ENCODE measurements around the gene IMMP2L. TPM values are rescaled to one million over a fixed set of nuclear protein-coding genes. Genes with fewer than 3 reads are reported as not detected.

IMMP2L gene
- total and polyA plus RNA-seq, 2 donors (not counting 3 experiments of a cell fraction or from before 2014, with no cell fraction given): 9.9 to 11.8 TPM

GRCh38 chr7:111226800-111227199 lies 335.5 kb downstream of the IMMP2L start:
- ChIA-PET CTCF (no interaction called here), POLR2A (no interaction called here)
- BruUV-seq (replicated peaks): no TSS peak
- H3K79me2 ChIP-seq (ENCODE audit: control insufficient read depth, insufficient read depth, low read length): no peaks in the 10 kb centered on the region
- H3K4me2 ChIP-seq (ENCODE audit: insufficient read depth, low read length): peak overlapping the region; percentile 17
- peaks cover 14% of the 10 kb centered on the region for H3K4me1 ChIP-seq (ENCODE audit: control insufficient read depth, extremely low read depth, insufficient read depth, low read length)
- TF ChIP-seq EZH2 (IDR thresholded peaks at IDR 0.05; ENCODE audit: borderline replicate concordance, low read depth, low read length, severe bottlenecking): no peak
- TF ChIP-seq GATA2 (IDR thresholded peaks at IDR 0.05; ENCODE audit: insufficient read depth, insufficient read length, low read depth, low read length): peak; percentile 27
- no peaks in the 10 kb centered on the region for H3K9me1 ChIP-seq (replicated peaks; ENCODE audit: control insufficient read depth, extremely low read depth, insufficient read depth, low read length)
- DNase-seq (ENCODE audit: low read depth, low spot score) (no peak), FAIRE-seq (no peak)
- dilution Hi-C loops (cut with MboI; ENCODE audit: extremely low pct_ligation_motif_present, low sequenced_read_pairs): no loop called here
- no peaks in the 10 kb centered on the region for H3K27me3 ChIP-seq (ENCODE audit: control insufficient read depth in 2 of 2, insufficient read depth in 2 of 2, low read length in 2 of 2)
- no peak overlapping the region for H2AFZ ChIP-seq (ENCODE audit: low read depth, low read length)
- H3K27ac ChIP-seq (ENCODE audit: insufficient read depth, low read depth, low read length): no peak overlapping the region
- no peaks in the 10 kb centered on the region for H4K20me1 ChIP-seq (replicated peaks; ENCODE audit: control insufficient read depth, extremely low read depth, insufficient read depth, low read length)
- no peaks in the 10 kb centered on the region for H3K36me3 ChIP-seq (ENCODE audit: control insufficient read depth in 2 of 2, extremely low read depth in 1 of 2, insufficient read depth in 2 of 2, low read length in 2 of 2)
- no peak overlapping the region for H3K9ac ChIP-seq (replicated peaks; ENCODE audit: extremely low read depth, insufficient read depth, low read length)
- no peaks in the 10 kb centered on the region for H3K9me3 ChIP-seq (replicated peaks; ENCODE audit: control insufficient read depth, insufficient read depth, low read length)
- intact Hi-C loops (cut with micrococcal nuclease): no loop called here
- no peak overlapping the region for H3K4me3 ChIP-seq (replicated peaks in 1 of 3; ENCODE audit: insufficient read depth in 1 of 3, low read depth in 1 of 3, low read length in 3 of 3)

- dilution Hi-C loops (cut with MboI; ENCODE audit: extremely low pct_ligation_motif_present, low sequenced_read_pairs): no loop called here
- FAIRE-seq (no peak), DNase-seq (ENCODE audit: low read depth, low spot score) (no peak)
- H3K36me3 ChIP-seq (ENCODE audit: control insufficient read depth in 2 of 2, extremely low read depth in 1 of 2, insufficient read depth in 2 of 2, low read length in 2 of 2): no peaks in the 10 kb centered on the region
- TF ChIP-seq, protein P1, sequence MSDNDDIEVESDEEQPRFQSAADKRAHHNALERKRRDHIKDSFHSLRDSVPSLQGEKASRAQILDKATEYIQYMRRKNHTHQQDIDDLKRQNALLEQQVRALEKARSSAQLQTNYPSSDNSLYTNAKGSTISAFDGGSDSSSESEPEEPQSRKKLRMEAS (IDR thresholded peaks at IDR 0.05; ENCODE audit: insufficient read depth, insufficient read length): no peak
- TF ChIP-seq CTCF (IDR thresholded peaks at IDR 0.05; ENCODE audit: extremely low read depth in 1 of 2, insufficient read depth in 1 of 2, low read depth in 1 of 2, low read length in 2 of 2) (no peak), JUN (IDR thresholded peaks at IDR 0.05; ENCODE audit: borderline replicate concordance, insufficient read depth, insufficient read length, low read depth) (no peak), POLR2AphosphoS5 (IDR thresholded peaks at IDR 0.05; ENCODE audit: insufficient read depth, low read depth, low read length) (no peak)
- no peak overlapping the region for H3K4me3 ChIP-seq (replicated peaks in 1 of 3; ENCODE audit: insufficient read depth in 1 of 3, low read depth in 1 of 3, low read length in 3 of 3)
- no peaks in the 10 kb centered on the region for H3K9me3 ChIP-seq (replicated peaks; ENCODE audit: control insufficient read depth, insufficient read depth, low read length)
- no peak overlapping the region for H2AFZ ChIP-seq (ENCODE audit: low read depth, low read length)
- H3K27ac ChIP-seq (ENCODE audit: insufficient read depth, low read depth, low read length): no peak overlapping the region
- peaks cover 10% of the 10 kb centered on the region for H3K4me1 ChIP-seq (ENCODE audit: control insufficient read depth, extremely low read depth, insufficient read depth, low read length)
- no peaks in the 10 kb centered on the region for H3K9me1 ChIP-seq (replicated peaks; ENCODE audit: control insufficient read depth, extremely low read depth, insufficient read depth, low read length)
- no TSS peak for BruUV-seq (replicated peaks)
- POLR2A ChIA-PET: no interaction called here
- no peak overlapping the region for H3K4me2 ChIP-seq (ENCODE audit: insufficient read depth, low read length)
- no peaks in the 10 kb centered on the region for H4K20me1 ChIP-seq (replicated peaks; ENCODE audit: control insufficient read depth, extremely low read depth, insufficient read depth, low read length)
- H3K9ac ChIP-seq (replicated peaks; ENCODE audit: extremely low read depth, insufficient read depth, low read length): no peak overlapping the region
- CTCF ChIA-PET: interaction anchor here (1.3 kb wide), 1 partner anchor 18 kb away, joined by 3 read pairs; no protein-coding TSS in a partner anchor
- intact Hi-C loops (cut with micrococcal nuclease): no loop called here
- H3K79me2 ChIP-seq (ENCODE audit: control insufficient read depth, insufficient read depth, low read length): no peaks in the 10 kb centered on the region
- H3K27me3 ChIP-seq (ENCODE audit: control insufficient read depth in 2 of 2, insufficient read depth in 2 of 2, low read length in 2 of 2): no peaks in the 10 kb centered on the region
Observed at GRCh38 chr7:111224354-111225231, 337.7 kb downstream of the IMMP2L start.
